Islet precursor cell (in vitro differentiated cells): Measurements from ENCODE around the gene DUSP7.
A peak's percentile ranks its signal among the peaks of the same experiment; 100 is the strongest.

ENCODE experiments used
- DNase-seq: peaks from one replicate; pipeline ENCODE4 v3.0.0-alpha.2; 2018

Gene DUSP7, protein sequence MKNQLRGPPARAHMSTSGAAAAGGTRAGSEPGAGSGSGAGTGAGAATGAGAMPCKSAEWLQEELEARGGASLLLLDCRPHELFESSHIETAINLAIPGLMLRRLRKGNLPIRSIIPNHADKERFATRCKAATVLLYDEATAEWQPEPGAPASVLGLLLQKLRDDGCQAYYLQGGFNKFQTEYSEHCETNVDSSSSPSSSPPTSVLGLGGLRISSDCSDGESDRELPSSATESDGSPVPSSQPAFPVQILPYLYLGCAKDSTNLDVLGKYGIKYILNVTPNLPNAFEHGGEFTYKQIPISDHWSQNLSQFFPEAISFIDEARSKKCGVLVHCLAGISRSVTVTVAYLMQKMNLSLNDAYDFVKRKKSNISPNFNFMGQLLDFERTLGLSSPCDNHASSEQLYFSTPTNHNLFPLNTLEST

DNA sequence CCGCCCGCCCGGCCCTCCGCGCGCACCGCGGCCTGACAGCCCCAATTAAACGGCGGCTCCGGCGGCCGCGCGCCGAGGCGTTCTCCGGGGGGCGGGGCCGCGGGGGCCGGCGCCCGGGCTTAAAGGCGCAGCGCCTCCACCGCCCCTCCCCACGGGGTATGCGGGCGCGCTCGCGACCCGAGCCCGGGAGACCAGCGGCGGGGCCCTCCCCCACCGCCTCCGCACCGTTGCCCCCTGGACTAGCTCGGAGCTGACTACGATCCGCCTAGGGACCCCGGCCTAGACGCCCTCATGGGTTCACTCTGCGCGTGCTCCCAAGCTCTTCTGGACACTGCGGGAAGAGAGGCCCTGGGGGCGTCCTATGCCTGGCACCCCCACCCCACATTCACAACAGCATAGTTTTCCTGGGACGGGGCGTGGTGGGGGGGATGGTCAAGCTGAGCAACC is at the start of gene DUSP7:
Gene DUSP7 (minus strand): TSS at position 51 of the 447 bp plus-strand sequence. CDS start 205 bp downstream, outside the sequence.
- DNase-seq, result no peak

- DNase-seq, result no peak
Observed at GRCh38 chr3:52104684-52105640, 48.6 kb upstream of the DUSP7 start.

GRCh38 chr3:52102934-52103333 is 46.6 kb upstream of the DUSP7 start:
- no peak for DNase-seq

DNA sequence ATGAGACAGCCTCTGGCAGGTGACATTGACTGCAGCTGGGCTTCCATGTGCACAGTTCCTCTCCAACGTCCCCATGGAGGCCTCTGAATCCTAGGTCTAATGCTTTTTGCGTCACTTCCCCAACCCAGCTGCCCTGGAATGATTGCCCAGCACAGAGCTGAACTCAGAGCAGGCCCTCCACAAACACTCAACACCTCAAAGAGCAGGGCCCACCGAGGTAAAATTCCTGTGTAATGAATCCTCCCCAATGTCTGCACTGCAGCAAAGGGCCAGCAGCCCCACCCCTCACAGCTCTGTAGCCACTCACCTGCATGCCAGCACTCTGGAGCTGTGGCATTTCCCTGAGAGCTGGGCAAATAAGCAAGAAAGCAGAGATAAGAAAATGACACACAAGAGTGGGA is 42.6 kb upstream of the DUSP7 start:
- peak; percentile 86 for DNase-seq

- DNase-seq, result no peak
Observed at GRCh38 chr3:52097851-52098507, 41.6 kb upstream of the DUSP7 start.

GRCh38 chr3:52095990-52096775 is 39.8 kb upstream of the DUSP7 start:
- no peak for DNase-seq

- no peak for DNase-seq
Observed at GRCh38 chr3:52094571-52095485, 38.5 kb upstream of the DUSP7 start.

DNA sequence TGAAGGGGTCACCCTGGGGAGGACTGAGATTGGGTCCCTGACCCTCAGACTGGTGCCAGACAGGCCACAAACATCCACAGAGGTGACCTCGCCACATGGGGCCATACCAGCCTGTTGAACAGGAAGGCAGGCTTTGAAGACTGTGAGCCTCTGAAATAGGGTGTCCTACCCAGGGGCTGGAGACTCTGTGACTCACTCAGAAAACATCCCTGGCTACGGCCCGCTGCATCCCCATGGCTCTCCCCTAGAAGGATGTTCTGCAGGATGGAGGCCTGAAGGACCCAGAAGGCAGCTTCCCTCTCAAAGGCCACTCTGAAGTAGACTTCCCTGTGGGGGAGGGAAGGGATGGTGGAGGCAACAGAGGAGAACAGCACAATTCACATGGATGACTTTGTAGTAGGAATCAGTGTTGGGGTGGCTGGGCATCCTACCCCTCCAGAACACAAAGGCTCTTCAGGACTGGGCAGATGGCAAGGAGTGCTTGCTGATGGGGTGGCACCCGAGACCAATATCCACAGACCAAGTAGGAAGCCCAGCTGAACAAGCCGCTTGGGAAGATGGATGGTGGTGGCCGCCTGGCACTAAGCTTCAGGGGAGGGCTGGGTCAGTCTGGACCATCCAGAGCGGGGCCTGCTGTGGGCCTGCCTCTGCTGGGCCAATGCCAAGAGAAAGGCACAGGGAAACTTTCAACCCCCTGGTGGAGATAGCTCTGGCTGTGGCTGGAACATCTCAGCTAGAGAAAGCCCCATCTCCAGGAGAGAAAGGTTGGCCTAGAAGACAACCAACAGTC is 37.6 kb upstream of the DUSP7 start:
- peak; percentile 81 for DNase-seq

GRCh38 chr3:52092891-52093290 is 36.5 kb upstream of the DUSP7 start:
- DNase-seq, result no peak

DNA sequence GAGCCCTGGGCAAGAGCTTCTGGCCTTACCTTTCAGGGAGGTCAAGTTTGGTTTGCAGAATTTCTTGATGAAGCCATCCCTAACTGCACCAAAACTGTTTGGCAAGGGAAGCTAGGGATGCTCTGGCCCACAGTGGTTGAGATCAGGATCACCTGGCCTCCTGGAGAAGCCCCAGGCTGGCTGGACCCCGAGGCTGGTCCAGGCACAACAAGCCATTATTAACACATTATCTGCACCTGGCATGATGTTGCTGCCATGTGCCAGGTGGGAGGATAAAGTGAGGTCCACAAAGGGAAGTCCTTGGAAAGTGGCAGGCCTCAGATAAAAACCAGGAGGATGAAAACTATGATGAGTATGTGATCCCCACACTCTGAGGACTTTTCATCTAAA is 35.9 kb upstream of the DUSP7 start:
- no peak for DNase-seq

DNA sequence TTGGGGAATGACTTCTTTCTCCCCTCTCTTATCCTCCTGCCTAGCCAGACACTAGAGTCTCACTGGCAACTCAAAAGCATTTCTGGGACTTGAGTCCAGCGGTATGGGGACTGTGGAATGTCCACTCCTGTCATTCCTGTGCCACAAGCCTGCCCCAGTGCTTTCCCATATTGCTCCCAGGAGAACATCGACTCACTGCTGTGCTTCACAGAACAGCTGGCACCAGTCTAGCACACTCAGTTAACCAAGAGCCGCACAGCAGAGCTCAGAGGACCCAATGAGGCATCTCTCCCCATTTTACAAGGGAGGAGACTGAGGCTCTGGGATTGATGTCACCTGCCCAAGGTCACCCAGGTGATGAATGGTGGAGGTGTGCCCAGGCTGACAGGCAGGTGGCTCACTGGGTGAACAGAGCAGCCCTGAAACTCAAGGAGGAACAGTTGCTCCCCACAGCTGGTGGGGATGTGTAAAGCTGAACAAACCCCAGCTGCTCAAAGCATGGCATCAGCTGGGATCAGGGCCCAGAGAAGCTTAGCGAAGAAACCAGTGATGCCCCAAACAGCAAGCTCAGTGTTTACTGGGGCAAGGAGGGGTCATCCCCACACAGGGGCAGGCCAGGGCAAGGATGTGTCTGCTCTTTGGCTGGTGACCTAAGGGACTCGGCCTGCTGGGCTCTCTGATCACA is 35.4 kb upstream of the DUSP7 start:
- no peak for DNase-seq

- no peak for DNase-seq
Observed at GRCh38 chr3:52090933-52091468, 34.6 kb upstream of the DUSP7 start.

DNA sequence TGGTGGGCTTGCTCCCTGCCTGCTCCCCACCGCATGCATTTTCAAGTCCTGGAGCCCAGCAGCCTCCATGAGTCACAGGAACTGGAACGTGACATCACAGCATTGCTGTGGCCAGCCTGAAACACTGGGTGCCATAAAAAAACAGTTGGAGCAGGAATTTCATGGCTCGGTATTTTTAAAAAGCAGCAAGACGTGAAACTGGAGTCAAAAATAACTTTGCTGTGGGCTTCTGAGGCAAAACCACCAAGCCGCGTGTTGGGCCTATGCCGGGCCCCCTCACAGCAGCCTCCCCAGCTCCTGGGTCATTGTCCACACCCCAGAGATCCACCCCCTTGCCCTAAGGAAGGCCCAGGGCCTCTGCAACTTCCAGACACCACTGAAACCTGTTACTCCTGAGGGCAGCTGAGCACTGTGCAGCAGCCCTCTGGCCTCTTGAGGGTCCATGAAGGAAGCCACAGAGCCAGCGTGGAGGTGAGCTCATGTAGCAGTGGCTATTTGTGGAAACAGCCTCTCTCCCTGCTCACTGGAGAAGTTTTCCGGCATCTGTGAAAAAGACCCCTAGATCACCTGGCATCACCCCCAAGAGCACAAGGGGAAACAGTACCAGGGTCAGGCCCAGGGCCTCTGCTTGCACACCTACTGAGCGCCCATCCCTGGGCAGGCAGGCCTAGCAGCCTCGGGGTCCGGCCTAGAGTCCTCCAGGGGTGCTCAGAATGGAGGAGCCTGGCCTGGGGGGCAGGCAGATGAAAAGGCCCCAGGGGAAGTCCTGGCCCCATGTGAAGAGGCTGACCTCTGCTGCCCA is 34.0 kb upstream of the DUSP7 start:
- peak; percentile 91 for DNase-seq

GRCh38 chr3:52089691-52090090 is 33.3 kb upstream of the DUSP7 start:
- DNase-seq, result no peak

GRCh38 chr3:52088445-52089367 is 32.3 kb upstream of the DUSP7 start:
- no peak for DNase-seq

DNA sequence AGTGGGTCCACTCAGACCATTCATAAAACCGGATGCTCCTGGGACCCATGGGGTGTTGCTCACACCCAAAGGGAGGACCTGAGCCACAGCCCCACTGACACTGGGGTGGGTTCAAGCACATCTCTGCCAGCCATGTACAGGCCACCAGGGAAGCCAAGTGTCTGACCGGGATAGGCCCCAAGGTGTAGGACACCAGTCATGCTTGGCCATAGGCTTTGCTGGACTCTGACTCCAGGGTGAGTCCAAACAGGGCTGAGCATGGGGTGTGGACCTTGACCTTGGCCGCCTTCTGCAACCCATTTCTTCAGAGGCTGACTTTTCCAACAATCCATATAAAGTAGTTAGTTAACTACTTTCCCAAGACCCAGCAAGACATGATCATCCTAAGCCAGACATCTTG is 31.4 kb upstream of the DUSP7 start:
- no peak for DNase-seq

- DNase-seq, result no peak
Observed at GRCh38 chr3:52086976-52087663, 30.7 kb upstream of the DUSP7 start.
